ENCODE data around the gene PDS5A. TPM values are rescaled to one million over a fixed set of nuclear protein-coding genes. Genes with fewer than 3 reads are reported as not detected.
"Not testable (repeated sequence)": the region's sequence is repeated elsewhere in the genome, so short reads cannot be mapped to it uniquely, and the experiment has no call there.

The PDS5A gene
- total RNA-seq, 1 donor from 2014 or later, result 71.5 TPM

GRCh38 chr4:39961311-39961877 lies 16.3 kb downstream of the PDS5A start:
- DNase-seq, result no peak

GRCh38 chr4:39950861-39951481 lies 26.7 kb downstream of the PDS5A start:
- no peak for DNase-seq

- DNase-seq, result no peak
Measured at GRCh38 chr4:39947963-39948362, 29.7 kb downstream of the PDS5A start.

GRCh38 chr4:39947417-39947816 lies 30.3 kb downstream of the PDS5A start:
- DNase-seq, result no peak

- not testable (repeated sequence) for DNase-seq
Measured at GRCh38 chr4:39944245-39944644, 33.5 kb downstream of the PDS5A start.

- no peak for DNase-seq
Measured at GRCh38 chr4:39942507-39942906, 35.2 kb downstream of the PDS5A start.

GRCh38 chr4:39941682-39942217 lies 36.0 kb downstream of the PDS5A start:
- no peak for DNase-seq

GRCh38 chr4:39937683-39938268 lies 39.9 kb downstream of the PDS5A start:
- DNase-seq, result no peak

GRCh38 chr4:39936565-39937418 lies 40.9 kb downstream of the PDS5A start:
- no peak for DNase-seq

GRCh38 chr4:39933671-39934590 lies 43.8 kb downstream of the PDS5A start:
- no peak for DNase-seq

- DNase-seq, result no peak
Measured at GRCh38 chr4:39932776-39933402, 44.8 kb downstream of the PDS5A start.

- no peak for DNase-seq
Measured at GRCh38 chr4:39931441-39931901, 46.2 kb downstream of the PDS5A start.

GRCh38 chr4:39928538-39928937 lies 49.2 kb downstream of the PDS5A start:
- no peak for DNase-seq

GRCh38 chr4:39924014-39924413 lies 53.7 kb downstream of the PDS5A start:
- no peak for DNase-seq

GRCh38 chr4:39922399-39922798 lies 55.3 kb downstream of the PDS5A start:
- DNase-seq, result no peak

GRCh38 chr4:39913471-39913870 lies 64.2 kb downstream of the PDS5A start:
- no peak for DNase-seq

GRCh38 chr4:39910064-39910463 lies 67.6 kb downstream of the PDS5A start:
- no peak for DNase-seq

- DNase-seq, result no peak
Measured at GRCh38 chr4:39908284-39908683, 69.4 kb downstream of the PDS5A start.

- no peak for DNase-seq
Measured at GRCh38 chr4:39905656-39906055, 72.1 kb downstream of the PDS5A start.

- DNase-seq, result not testable (repeated sequence)
Measured at GRCh38 chr4:39905019-39905418, 72.7 kb downstream of the PDS5A start.

GRCh38 chr4:39900966-39901365 lies 76.7 kb downstream of the PDS5A start:
- no peak for DNase-seq

All from skin of body (tissue), 2 donors.